ENCODE results near the gene RIMOC1.

DNA sequence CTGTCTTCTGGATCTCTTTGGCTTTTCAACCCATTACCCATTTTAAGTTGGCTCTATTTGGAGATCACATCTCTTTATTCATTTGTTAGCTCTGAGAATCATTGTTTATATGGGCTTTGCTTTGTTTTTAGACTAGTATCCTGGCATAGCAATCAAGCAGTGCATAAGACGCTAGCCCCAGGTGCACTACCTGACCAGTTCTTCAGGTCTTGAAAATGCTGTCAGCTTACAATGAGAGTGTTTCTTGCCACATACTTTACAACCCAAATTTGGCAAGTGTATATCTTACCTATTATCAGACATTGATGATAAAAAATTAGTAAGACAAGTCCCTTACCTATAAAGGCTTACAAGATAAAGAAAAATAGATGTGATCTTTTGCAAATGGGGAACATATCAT lies 46.2 kb upstream of the RIMOC1 start:
- TF ChIP-seq, protein P1, sequence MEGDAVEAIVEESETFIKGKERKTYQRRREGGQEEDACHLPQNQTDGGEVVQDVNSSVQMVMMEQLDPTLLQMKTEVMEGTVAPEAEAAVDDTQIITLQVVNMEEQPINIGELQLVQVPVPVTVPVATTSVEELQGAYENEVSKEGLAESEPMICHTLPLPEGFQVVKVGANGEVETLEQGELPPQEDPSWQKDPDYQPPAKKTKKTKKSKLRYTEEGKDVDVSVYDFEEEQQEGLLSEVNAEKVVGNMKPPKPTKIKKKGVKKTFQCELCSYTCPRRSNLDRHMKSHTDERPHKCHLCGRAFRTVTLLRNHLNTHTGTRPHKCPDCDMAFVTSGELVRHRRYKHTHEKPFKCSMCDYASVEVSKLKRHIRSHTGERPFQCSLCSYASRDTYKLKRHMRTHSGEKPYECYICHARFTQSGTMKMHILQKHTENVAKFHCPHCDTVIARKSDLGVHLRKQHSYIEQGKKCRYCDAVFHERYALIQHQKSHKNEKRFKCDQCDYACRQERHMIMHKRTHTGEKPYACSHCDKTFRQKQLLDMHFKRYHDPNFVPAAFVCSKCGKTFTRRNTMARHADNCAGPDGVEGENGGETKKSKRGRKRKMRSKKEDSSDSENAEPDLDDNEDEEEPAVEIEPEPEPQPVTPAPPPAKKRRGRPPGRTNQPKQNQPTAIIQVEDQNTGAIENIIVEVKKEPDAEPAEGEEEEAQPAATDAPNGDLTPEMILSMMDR (conservative IDR thresholded peaks at IDR 0.05; ENCODE audit: low read depth, low read length), result no peak
- no peak for TF ChIP-seq EZH2 (IDR thresholded peaks at IDR 0.05; ENCODE audit: borderline replicate concordance, low read depth, low read length, poor library complexity, severe bottlenecking)

Measured in A673 (cell line).